ENCODE data around the gene CRIP1. TPM values are rescaled to one million over a fixed set of nuclear protein-coding genes. Genes with fewer than 3 reads are reported as not detected.

The CRIP1 gene
- total and polyA plus RNA-seq, 2 experiments from 2014 or later: 0.80 to 8.4 TPM

- TF ChIP-seq, protein P1, sequence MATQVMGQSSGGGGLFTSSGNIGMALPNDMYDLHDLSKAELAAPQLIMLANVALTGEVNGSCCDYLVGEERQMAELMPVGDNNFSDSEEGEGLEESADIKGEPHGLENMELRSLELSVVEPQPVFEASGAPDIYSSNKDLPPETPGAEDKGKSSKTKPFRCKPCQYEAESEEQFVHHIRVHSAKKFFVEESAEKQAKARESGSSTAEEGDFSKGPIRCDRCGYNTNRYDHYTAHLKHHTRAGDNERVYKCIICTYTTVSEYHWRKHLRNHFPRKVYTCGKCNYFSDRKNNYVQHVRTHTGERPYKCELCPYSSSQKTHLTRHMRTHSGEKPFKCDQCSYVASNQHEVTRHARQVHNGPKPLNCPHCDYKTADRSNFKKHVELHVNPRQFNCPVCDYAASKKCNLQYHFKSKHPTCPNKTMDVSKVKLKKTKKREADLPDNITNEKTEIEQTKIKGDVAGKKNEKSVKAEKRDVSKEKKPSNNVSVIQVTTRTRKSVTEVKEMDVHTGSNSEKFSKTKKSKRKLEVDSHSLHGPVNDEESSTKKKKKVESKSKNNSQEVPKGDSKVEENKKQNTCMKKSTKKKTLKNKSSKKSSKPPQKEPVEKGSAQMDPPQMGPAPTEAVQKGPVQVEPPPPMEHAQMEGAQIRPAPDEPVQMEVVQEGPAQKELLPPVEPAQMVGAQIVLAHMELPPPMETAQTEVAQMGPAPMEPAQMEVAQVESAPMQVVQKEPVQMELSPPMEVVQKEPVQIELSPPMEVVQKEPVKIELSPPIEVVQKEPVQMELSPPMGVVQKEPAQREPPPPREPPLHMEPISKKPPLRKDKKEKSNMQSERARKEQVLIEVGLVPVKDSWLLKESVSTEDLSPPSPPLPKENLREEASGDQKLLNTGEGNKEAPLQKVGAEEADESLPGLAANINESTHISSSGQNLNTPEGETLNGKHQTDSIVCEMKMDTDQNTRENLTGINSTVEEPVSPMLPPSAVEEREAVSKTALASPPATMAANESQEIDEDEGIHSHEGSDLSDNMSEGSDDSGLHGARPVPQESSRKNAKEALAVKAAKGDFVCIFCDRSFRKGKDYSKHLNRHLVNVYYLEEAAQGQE (IDR thresholded peaks at IDR 0.05; ENCODE audit: unreplicated experiment): no peak
- TF ChIP-seq STAT1 (IDR thresholded peaks at IDR 0.05; ENCODE audit: unreplicated experiment): no peak
- no peak for TF ChIP-seq NANOG (IDR thresholded peaks at IDR 0.05; ENCODE audit: borderline replicate concordance)
- TF ChIP-seq ZNF331 (CRISPR knock-in tag; IDR thresholded peaks at IDR 0.05; ENCODE audit: low read depth): no peak
- TF ChIP-seq ZNF114 (CRISPR knock-in tag; IDR thresholded peaks at IDR 0.05): no peak
- TF ChIP-seq, protein P2, sequence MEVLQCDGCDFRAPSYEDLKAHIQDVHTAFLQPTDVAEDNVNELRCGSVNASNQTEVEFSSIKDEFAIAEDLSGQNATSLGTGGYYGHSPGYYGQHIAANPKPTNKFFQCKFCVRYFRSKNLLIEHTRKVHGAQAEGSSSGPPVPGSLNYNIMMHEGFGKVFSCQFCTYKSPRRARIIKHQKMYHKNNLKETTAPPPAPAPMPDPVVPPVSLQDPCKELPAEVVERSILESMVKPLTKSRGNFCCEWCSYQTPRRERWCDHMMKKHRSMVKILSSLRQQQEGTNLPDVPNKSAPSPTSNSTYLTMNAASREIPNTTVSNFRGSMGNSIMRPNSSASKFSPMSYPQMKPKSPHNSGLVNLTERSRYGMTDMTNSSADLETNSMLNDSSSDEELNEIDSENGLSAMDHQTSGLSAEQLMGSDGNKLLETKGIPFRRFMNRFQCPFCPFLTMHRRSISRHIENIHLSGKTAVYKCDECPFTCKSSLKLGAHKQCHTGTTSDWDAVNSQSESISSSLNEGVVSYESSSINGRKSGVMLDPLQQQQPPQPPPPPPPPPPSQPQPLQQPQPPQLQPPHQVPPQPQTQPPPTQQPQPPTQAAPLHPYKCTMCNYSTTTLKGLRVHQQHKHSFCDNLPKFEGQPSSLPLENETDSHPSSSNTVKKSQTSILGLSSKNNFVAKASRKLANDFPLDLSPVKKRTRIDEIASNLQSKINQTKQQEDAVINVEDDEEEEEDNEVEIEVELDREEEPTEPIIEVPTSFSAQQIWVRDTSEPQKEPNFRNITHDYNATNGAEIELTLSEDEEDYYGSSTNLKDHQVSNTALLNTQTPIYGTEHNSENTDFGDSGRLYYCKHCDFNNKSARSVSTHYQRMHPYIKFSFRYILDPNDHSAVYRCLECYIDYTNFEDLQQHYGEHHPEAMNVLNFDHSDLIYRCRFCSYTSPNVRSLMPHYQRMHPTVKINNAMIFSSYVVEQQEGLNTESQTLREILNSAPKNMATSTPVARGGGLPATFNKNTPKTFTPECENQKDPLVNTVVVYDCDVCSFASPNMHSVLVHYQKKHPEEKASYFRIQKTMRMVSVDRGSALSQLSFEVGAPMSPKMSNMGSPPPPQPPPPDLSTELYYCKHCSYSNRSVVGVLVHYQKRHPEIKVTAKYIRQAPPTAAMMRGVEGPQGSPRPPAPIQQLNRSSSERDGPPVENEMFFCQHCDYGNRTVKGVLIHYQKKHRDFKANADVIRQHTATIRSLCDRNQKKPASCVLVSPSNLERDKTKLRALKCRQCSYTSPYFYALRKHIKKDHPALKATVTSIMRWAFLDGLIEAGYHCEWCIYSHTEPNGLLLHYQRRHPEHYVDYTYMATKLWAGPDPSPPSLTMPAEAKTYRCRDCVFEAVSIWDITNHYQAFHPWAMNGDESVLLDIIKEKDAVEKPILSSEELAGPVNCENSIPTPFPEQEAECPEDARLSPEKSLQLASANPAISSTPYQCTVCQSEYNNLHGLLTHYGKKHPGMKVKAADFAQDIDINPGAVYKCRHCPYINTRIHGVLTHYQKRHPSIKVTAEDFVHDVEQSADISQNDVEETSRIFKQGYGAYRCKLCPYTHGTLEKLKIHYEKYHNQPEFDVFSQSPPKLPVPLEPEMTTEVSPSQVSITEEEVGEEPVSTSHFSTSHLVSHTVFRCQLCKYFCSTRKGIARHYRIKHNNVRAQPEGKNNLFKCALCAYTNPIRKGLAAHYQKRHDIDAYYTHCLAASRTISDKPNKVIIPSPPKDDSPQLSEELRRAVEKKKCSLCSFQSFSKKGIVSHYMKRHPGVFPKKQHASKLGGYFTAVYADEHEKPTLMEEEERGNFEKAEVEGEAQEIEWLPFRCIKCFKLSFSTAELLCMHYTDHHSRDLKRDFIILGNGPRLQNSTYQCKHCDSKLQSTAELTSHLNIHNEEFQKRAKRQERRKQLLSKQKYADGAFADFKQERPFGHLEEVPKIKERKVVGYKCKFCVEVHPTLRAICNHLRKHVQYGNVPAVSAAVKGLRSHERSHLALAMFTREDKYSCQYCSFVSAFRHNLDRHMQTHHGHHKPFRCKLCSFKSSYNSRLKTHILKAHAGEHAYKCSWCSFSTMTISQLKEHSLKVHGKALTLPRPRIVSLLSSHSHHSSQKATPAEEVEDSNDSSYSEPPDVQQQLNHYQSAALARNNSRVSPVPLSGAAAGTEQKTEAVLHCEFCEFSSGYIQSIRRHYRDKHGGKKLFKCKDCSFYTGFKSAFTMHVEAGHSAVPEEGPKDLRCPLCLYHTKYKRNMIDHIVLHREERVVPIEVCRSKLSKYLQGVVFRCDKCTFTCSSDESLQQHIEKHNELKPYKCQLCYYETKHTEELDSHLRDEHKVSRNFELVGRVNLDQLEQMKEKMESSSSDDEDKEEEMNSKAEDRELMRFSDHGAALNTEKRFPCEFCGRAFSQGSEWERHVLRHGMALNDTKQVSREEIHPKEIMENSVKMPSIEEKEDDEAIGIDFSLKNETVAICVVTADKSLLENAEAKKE (CRISPR knock-in tag; IDR thresholded peaks at IDR 0.05): no peak
- TF ChIP-seq POLR2AphosphoS5 (IDR thresholded peaks at IDR 0.05; ENCODE audit: low read depth): no peak
- no peak for TF ChIP-seq EZH2phosphoT487 (IDR thresholded peaks at IDR 0.05; ENCODE audit: unreplicated experiment)
Measured at GRCh38 chr14:105444859-105445258, 41.8 kb upstream of the CRIP1 start (continued).

All from GM23338 (cell line).